ENCODE data around the gene ZCCHC24.

Gene ZCCHC24

GRCh38 chr10:79380125-79380945, 65.1 kb downstream of the ZCCHC24 start:
- no peak for DNase-seq

- DNase-seq, result no peak
Measured at GRCh38 chr10:79379512-79380124, 65.8 kb downstream of the ZCCHC24 start.

GRCh38 chr10:79378647-79379511, 66.5 kb downstream of the ZCCHC24 start:
- DNase-seq, result no peak

GRCh38 chr10:79378383-79378646, 67.1 kb downstream of the ZCCHC24 start:
- no peak for DNase-seq

GRCh38 chr10:79377557-79378382, 67.7 kb downstream of the ZCCHC24 start:
- no peak for DNase-seq

- no peak for DNase-seq
Measured at GRCh38 chr10:79376751-79377556, 68.5 kb downstream of the ZCCHC24 start.

- DNase-seq, result no peak
Measured at GRCh38 chr10:79376078-79376628, 69.3 kb downstream of the ZCCHC24 start.

GRCh38 chr10:79375321-79376077, 69.9 kb downstream of the ZCCHC24 start:
- DNase-seq, result no peak

- peak; percentile 67 for DNase-seq
Measured at GRCh38 chr10:79374312-79375191, 70.9 kb downstream of the ZCCHC24 start.

GRCh38 chr10:79372871-79373270, 72.6 kb downstream of the ZCCHC24 start:
- no peak for DNase-seq

- DNase-seq, result no peak
Measured at GRCh38 chr10:79367426-79368189, 77.8 kb downstream of the ZCCHC24 start.

- DNase-seq, result no peak
Measured at GRCh38 chr10:79361726-79362397, 83.6 kb downstream of the ZCCHC24 start.

- no peak for DNase-seq
Measured at GRCh38 chr10:79360499-79361342, 84.7 kb downstream of the ZCCHC24 start.

GRCh38 chr10:79359816-79360498, 85.5 kb downstream of the ZCCHC24 start:
- no peak for DNase-seq

- no peak for DNase-seq
Measured at GRCh38 chr10:79358811-79359210, 86.6 kb downstream of the ZCCHC24 start.

GRCh38 chr10:79357180-79357579, 88.2 kb downstream of the ZCCHC24 start:
- DNase-seq, result no peak

- no peak for DNase-seq
Measured at GRCh38 chr10:79356104-79356503, 89.3 kb downstream of the ZCCHC24 start.
